Measurements from ENCODE around the gene USP25. TPM values are rescaled to one million over a fixed set of nuclear protein-coding genes. Genes with fewer than 3 reads are reported as not detected.
A peak's percentile ranks its signal among the peaks of the same experiment; 100 is the strongest.

USP25 gene
- total and polyA plus RNA-seq, 2 experiments from 2014 or later = 11.8 to 49.2 TPM

GRCh38 chr21:15741510-15741909 lies 11.7 kb downstream of the USP25 start (continued):
- no peak for TF ChIP-seq NANOG (IDR thresholded peaks at IDR 0.05; ENCODE audit: borderline replicate concordance)
- no peak for TF ChIP-seq EZH2 (IDR thresholded peaks at IDR 0.05; ENCODE audit: low read depth, unreplicated experiment)
- TF ChIP-seq ETS1 (IDR thresholded peaks at IDR 0.05) = no peak

- Histone ChIP-seq H3F3A (replicated peaks; ENCODE audit: low read depth) (no peaks in the 10 kb centered on the region), H3K9me2 (ENCODE audit: insufficient read depth) (no peaks in the 10 kb centered on the region), H3K36me3 (ENCODE audit: insufficient read depth) (no peaks in the 10 kb centered on the region), H3K27me3 (ENCODE audit: insufficient read depth) (no peaks in the 10 kb centered on the region), H3K79me2 (replicated peaks; ENCODE audit: insufficient read depth) (peaks cover 100% of the 10 kb centered on the region), H4K20me1 (replicated peaks; ENCODE audit: insufficient read depth) (peaks cover 26% of the 10 kb centered on the region; the same call in 1 of the 2 replicates), H3K4me1 (ENCODE audit: insufficient read depth) (peaks cover 51% of the 10 kb centered on the region), H3K27ac (ENCODE audit: low read depth) (no peak overlapping the region), H3K4me2 (no peak overlapping the region), H2AFZ (no peak overlapping the region), H3K4me3 (no peak overlapping the region)
- H3K27ac Mint-ChIP-seq = peak overlapping the region; percentile 56
- peak; percentile 11; the same call in 1 of the 3 replicates for ATAC-seq
- TF ChIP-seq EZH2phosphoT487 (IDR thresholded peaks at IDR 0.05; ENCODE audit: unreplicated experiment) (no peak), ZNF462 (CRISPR knock-in tag; IDR thresholded peaks at IDR 0.05) (no peak), CREB1 (CRISPR knock-in tag; IDR thresholded peaks at IDR 0.05; ENCODE audit: low read depth) (no peak), REST (IDR thresholded peaks at IDR 0.05; ENCODE audit: unreplicated experiment) (no peak), CTCF (conservative IDR thresholded peaks at IDR 0.05; ENCODE audit: low read depth in 2 of 2) (no peak), POLR2AphosphoS5 (IDR thresholded peaks at IDR 0.05; ENCODE audit: low read depth) (no peak)
- H3K4me3 Mint-ChIP-seq = 0 out of 3 replicates have a peak overlapping the region, but pooled peaks have one; percentile 6
- H3K27me3 Mint-ChIP-seq (ENCODE audit: insufficient read depth, low read depth, poor library complexity) = peaks cover 4% of the 10 kb centered on the region
- H3K4me1 Mint-ChIP-seq = peaks cover 70% of the 10 kb centered on the region
- H3K36me3 Mint-ChIP-seq (ENCODE audit: low read depth) = peaks cover 36% of the 10 kb centered on the region
- DNase-seq (ENCODE audit: low spot score) = no peak
- H3K9me3 Mint-ChIP-seq = peaks cover 10% of the 10 kb centered on the region; the same call in 2 of the 3 replicates
Measured at GRCh38 chr21:15742052-15742670, 12.4 kb downstream of the USP25 start.

Data from GM23338 (cell line).